ENCODE data around the gene PARVA.

GRCh38 chr11:12524865-12525264, 147.5 kb downstream of the PARVA start:
- TF ChIP-seq TAF1 (IDR thresholded peaks at IDR 0.05; ENCODE audit: low read depth, low read length): no peak
- no peak for TF ChIP-seq POLR2A (IDR thresholded peaks at IDR 0.05; ENCODE audit: low read depth, low read length)

Data from GM12891 (cell line).